Measurements from ENCODE around the gene SMC5.
"Not testable (repeated sequence)": the region's sequence is repeated elsewhere in the genome, so short reads cannot be mapped to it uniquely, and the experiment has no call there.

SMC5 gene

GRCh38 chr9:70374962-70375618 is 116.3 kb downstream of the SMC5 start:
- no peak for DNase-seq

GRCh38 chr9:70382046-70382708 is 123.4 kb downstream of the SMC5 start:
- no peak for DNase-seq

GRCh38 chr9:70382709-70383605 is 124.2 kb downstream of the SMC5 start:
- DNase-seq, result no peak

GRCh38 chr9:70385426-70385825 is 126.6 kb downstream of the SMC5 start:
- no peak for DNase-seq

GRCh38 chr9:70387663-70388062 is 128.9 kb downstream of the SMC5 start:
- DNase-seq, result no peak

- no peak for DNase-seq
These were observed 130.4 kb downstream of the SMC5 start for GRCh38 chr9:70389188-70389587.

- DNase-seq, result no peak
These were observed 131.0 kb downstream of the SMC5 start for GRCh38 chr9:70389621-70390266.

GRCh38 chr9:70390933-70391341 is 132.2 kb downstream of the SMC5 start:
- no peak for DNase-seq

GRCh38 chr9:70392189-70392588 is 133.4 kb downstream of the SMC5 start:
- peak; percentile 19 for DNase-seq

GRCh38 chr9:70392850-70393249 is 134.1 kb downstream of the SMC5 start:
- no peak for DNase-seq

- DNase-seq, result no peak
These were observed 136.9 kb downstream of the SMC5 start for GRCh38 chr9:70395652-70396051.

- DNase-seq, result peak; percentile 57
These were observed 139.4 kb downstream of the SMC5 start for GRCh38 chr9:70398145-70398556.

- DNase-seq, result no peak
These were observed 140.4 kb downstream of the SMC5 start for GRCh38 chr9:70399141-70399540.

GRCh38 chr9:70400107-70400892 is 141.5 kb downstream of the SMC5 start:
- DNase-seq, result no peak

- DNase-seq, result not testable (repeated sequence)
These were observed 142.5 kb downstream of the SMC5 start for GRCh38 chr9:70401241-70401640.

GRCh38 chr9:70402213-70402612 is 143.4 kb downstream of the SMC5 start:
- no peak for DNase-seq

- no peak for DNase-seq
These were observed 144.4 kb downstream of the SMC5 start for GRCh38 chr9:70403166-70403565.

GRCh38 chr9:70403618-70404025 is 144.8 kb downstream of the SMC5 start:
- no peak for DNase-seq

- DNase-seq, result no peak
These were observed 145.5 kb downstream of the SMC5 start for GRCh38 chr9:70404261-70404660.
